ENCODE data around the gene AGTRAP.

Gene AGTRAP

GRCh38 chr1:11770011-11770410 is 34.1 kb downstream of the AGTRAP start:
- H2AK5ac ChIP-seq (ENCODE audit: low read length) = no peak overlapping the region
- H3K9ac ChIP-seq (ENCODE audit: low read length) = no peak overlapping the region

DNA sequence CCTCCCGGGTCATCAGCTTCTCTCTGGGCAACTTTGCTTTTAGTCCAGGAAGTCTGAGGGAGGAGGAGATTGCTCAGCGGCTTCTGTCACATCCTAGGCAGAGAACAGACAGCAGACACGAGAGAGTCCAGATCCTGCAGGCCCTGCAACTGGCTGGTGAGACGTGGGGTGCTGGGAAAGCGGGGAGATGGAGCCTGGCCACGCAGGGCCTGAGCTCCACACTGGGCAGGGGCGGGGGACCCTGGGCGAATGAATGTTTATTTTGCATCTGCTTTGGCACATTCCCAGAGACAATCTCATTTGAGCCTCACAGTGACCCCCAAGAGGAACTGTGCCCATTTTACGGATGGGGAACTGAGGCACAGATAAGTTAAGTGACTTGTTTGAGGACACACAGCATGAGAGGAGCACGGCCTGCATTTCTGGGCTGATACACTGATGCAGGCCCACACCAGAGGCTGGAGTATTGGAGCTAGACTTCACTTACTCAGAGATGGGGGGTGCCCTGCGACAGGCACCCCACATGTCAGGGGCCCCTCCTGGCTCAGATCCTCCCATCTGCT is 35.6 kb downstream of the AGTRAP start:
- H2AK5ac ChIP-seq (ENCODE audit: low read length) = no peak overlapping the region
- H3K18ac ChIP-seq (ENCODE audit: low read length) = no peak overlapping the region
- no peak overlapping the region for H3K4me2 ChIP-seq (ENCODE audit: low read length)
- H2AFZ ChIP-seq (ENCODE audit: insufficient read depth, low read length, poor library complexity) = no peak overlapping the region
- no peaks in the 10 kb centered on the region for H3K36me3 ChIP-seq (ENCODE audit: control insufficient read depth in 1 of 2, insufficient read depth in 2 of 2, low read length in 2 of 2)
- WGBS (ENCODE audit: extremely low coverage, insufficient coverage, insufficient read length) = no CpG with 5 or more reads among the region's 11 CpGs
- no peak overlapping the region for H3K4ac ChIP-seq (ENCODE audit: low read depth, low read length)
- H3K79me1 ChIP-seq (ENCODE audit: low read length) = no peaks in the 10 kb centered on the region
- no peak overlapping the region for H4K91ac ChIP-seq (ENCODE audit: low read depth, low read length)
- no peaks in the 10 kb centered on the region for H3K27me3 ChIP-seq (ENCODE audit: insufficient read depth, low read length)
- no peak overlapping the region for H3K27ac ChIP-seq (ENCODE audit: low read depth, low read length)
- H2BK120ac ChIP-seq (ENCODE audit: insufficient read depth, low read length, poor library complexity) = no peak overlapping the region
- no peak overlapping the region for H4K12ac ChIP-seq (ENCODE audit: low read depth, low read length)
- no peaks in the 10 kb centered on the region for H3K79me2 ChIP-seq (ENCODE audit: control insufficient read depth, insufficient read depth, low read length, poor library complexity)
- no peak overlapping the region for H4K8ac ChIP-seq (ENCODE audit: low read depth, low read length)
- H3K14ac ChIP-seq (ENCODE audit: low read length) = no peak overlapping the region
- H2BK5ac ChIP-seq (ENCODE audit: low read depth, low read length, poor library complexity) = no peak overlapping the region
- H3K9ac ChIP-seq (ENCODE audit: low read length) = no peak overlapping the region
- no peaks in the 10 kb centered on the region for H3K9me3 ChIP-seq (ENCODE audit: insufficient read depth, low read depth, low read length)
- H3K4me1 ChIP-seq (ENCODE audit: control insufficient read depth in 1 of 2, insufficient read depth in 2 of 2, low read length in 2 of 2) = no peaks in the 10 kb centered on the region
- H2BK12ac ChIP-seq (ENCODE audit: low read length) = no peak overlapping the region
- DNase-seq = no peak
- no peak overlapping the region for H3K4me3 ChIP-seq (ENCODE audit: low read depth, low read length)
- H3K23ac ChIP-seq (ENCODE audit: low read length) = no peak overlapping the region

More at GRCh38 chr1:11770011-11770410, 34.1 kb downstream of the AGTRAP start:
- H3K79me1 ChIP-seq (ENCODE audit: low read length) = no peaks in the 10 kb centered on the region
- H3K36me3 ChIP-seq (ENCODE audit: control insufficient read depth in 1 of 2, insufficient read depth in 2 of 2, low read length in 2 of 2) = no peaks in the 10 kb centered on the region
- no peak for DNase-seq
- no peaks in the 10 kb centered on the region for H3K79me2 ChIP-seq (ENCODE audit: control insufficient read depth, insufficient read depth, low read length, poor library complexity)
- H4K8ac ChIP-seq (ENCODE audit: low read depth, low read length) = no peak overlapping the region
- H3K4me3 ChIP-seq (ENCODE audit: low read depth, low read length) = no peak overlapping the region
- H3K4ac ChIP-seq (ENCODE audit: low read depth, low read length) = no peak overlapping the region
- H3K18ac ChIP-seq (ENCODE audit: low read length) = no peak overlapping the region
- H2AFZ ChIP-seq (ENCODE audit: insufficient read depth, low read length, poor library complexity) = no peak overlapping the region
- H3K4me1 ChIP-seq (ENCODE audit: control insufficient read depth in 1 of 2, insufficient read depth in 2 of 2, low read length in 2 of 2) = no peaks in the 10 kb centered on the region
- no peak overlapping the region for H4K12ac ChIP-seq (ENCODE audit: low read depth, low read length)
- no peak overlapping the region for H3K4me2 ChIP-seq (ENCODE audit: low read length)
- no peak overlapping the region for H2BK120ac ChIP-seq (ENCODE audit: insufficient read depth, low read length, poor library complexity)
- no peaks in the 10 kb centered on the region for H3K27me3 ChIP-seq (ENCODE audit: insufficient read depth, low read length)
- H2BK12ac ChIP-seq (ENCODE audit: low read length) = no peak overlapping the region
- H3K27ac ChIP-seq (ENCODE audit: low read depth, low read length) = no peak overlapping the region
- no peaks in the 10 kb centered on the region for H3K9me3 ChIP-seq (ENCODE audit: insufficient read depth, low read depth, low read length)
- H3K23ac ChIP-seq (ENCODE audit: low read length) = no peak overlapping the region
- H2BK5ac ChIP-seq (ENCODE audit: low read depth, low read length, poor library complexity) = no peak overlapping the region
- no peak overlapping the region for H4K91ac ChIP-seq (ENCODE audit: low read depth, low read length)
- no peak overlapping the region for H3K14ac ChIP-seq (ENCODE audit: low read length)

DNA sequence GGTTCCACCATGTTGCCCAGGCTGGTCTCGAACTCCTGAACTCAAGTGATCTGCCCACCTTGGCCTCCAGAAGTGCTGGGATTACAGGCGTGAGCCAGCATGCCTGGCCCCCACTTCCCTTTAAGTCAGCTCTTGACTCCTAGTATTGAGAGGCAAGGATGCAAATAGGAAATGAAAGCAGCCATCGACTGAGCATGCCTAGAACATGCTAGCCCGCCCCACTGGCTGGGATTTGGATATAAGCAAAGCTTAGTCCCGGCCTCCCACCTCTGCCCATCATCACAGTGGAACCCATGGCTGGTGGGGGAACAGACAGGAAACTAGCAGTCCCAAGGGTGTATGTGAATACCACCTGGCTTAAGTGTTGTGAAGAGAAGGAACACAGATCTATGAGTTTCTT is 36.5 kb downstream of the AGTRAP start:
- no peak for DNase-seq
- H2BK120ac ChIP-seq (ENCODE audit: insufficient read depth, low read length, poor library complexity) = no peak overlapping the region
- no peaks in the 10 kb centered on the region for H3K4me1 ChIP-seq (ENCODE audit: control insufficient read depth in 1 of 2, insufficient read depth in 2 of 2, low read length in 2 of 2)
- H3K4me3 ChIP-seq (ENCODE audit: low read depth, low read length) = no peak overlapping the region
- H3K9me3 ChIP-seq (ENCODE audit: insufficient read depth, low read depth, low read length) = no peaks in the 10 kb centered on the region
- no CpG with 5 or more reads among the region's 5 CpGs for WGBS (ENCODE audit: extremely low coverage, insufficient coverage, insufficient read length)
- no peaks in the 10 kb centered on the region for H3K79me2 ChIP-seq (ENCODE audit: control insufficient read depth, insufficient read depth, low read length, poor library complexity)
- H4K12ac ChIP-seq (ENCODE audit: low read depth, low read length) = no peak overlapping the region
- H3K36me3 ChIP-seq (ENCODE audit: control insufficient read depth in 1 of 2, insufficient read depth in 2 of 2, low read length in 2 of 2) = no peaks in the 10 kb centered on the region
- no peak overlapping the region for H4K91ac ChIP-seq (ENCODE audit: low read depth, low read length)
- no peak overlapping the region for H2AK5ac ChIP-seq (ENCODE audit: low read length)
- H3K18ac ChIP-seq (ENCODE audit: low read length) = no peak overlapping the region
- H2BK12ac ChIP-seq (ENCODE audit: low read length) = no peak overlapping the region
- no peak overlapping the region for H2AFZ ChIP-seq (ENCODE audit: insufficient read depth, low read length, poor library complexity)
- H3K79me1 ChIP-seq (ENCODE audit: low read length) = no peaks in the 10 kb centered on the region
- no peak overlapping the region for H2BK5ac ChIP-seq (ENCODE audit: low read depth, low read length, poor library complexity)
- H3K23ac ChIP-seq (ENCODE audit: low read length) = no peak overlapping the region
- H3K27me3 ChIP-seq (ENCODE audit: insufficient read depth, low read length) = no peaks in the 10 kb centered on the region
- H3K4ac ChIP-seq (ENCODE audit: low read depth, low read length) = no peak overlapping the region
- no peak overlapping the region for H3K27ac ChIP-seq (ENCODE audit: low read depth, low read length)
- no peak overlapping the region for H3K9ac ChIP-seq (ENCODE audit: low read length)
- H3K14ac ChIP-seq (ENCODE audit: low read length) = no peak overlapping the region
- H3K4me2 ChIP-seq (ENCODE audit: low read length) = no peak overlapping the region
- no peak overlapping the region for H4K8ac ChIP-seq (ENCODE audit: low read depth, low read length)

- Histone ChIP-seq H4K8ac (ENCODE audit: low read depth, low read length) (no peak overlapping the region), H3K23ac (ENCODE audit: low read length) (no peak overlapping the region), H3K36me3 (ENCODE audit: control insufficient read depth in 1 of 2, insufficient read depth in 2 of 2, low read length in 2 of 2) (no peaks in the 10 kb centered on the region), H3K27ac (ENCODE audit: low read depth, low read length) (no peak overlapping the region), H3K9me3 (ENCODE audit: insufficient read depth, low read depth, low read length) (peaks cover 2% of the 10 kb centered on the region), H2BK120ac (ENCODE audit: insufficient read depth, low read length, poor library complexity) (no peak overlapping the region), H3K18ac (ENCODE audit: low read length) (no peak overlapping the region), H2BK5ac (ENCODE audit: low read depth, low read length, poor library complexity) (no peak overlapping the region), H3K4me3 (ENCODE audit: low read depth, low read length) (no peak overlapping the region), H2AFZ (ENCODE audit: insufficient read depth, low read length, poor library complexity) (no peak overlapping the region), H3K4ac (ENCODE audit: low read depth, low read length) (no peak overlapping the region), H3K79me2 (ENCODE audit: control insufficient read depth, insufficient read depth, low read length, poor library complexity) (no peaks in the 10 kb centered on the region), H3K4me2 (ENCODE audit: low read length) (no peak overlapping the region), H3K14ac (ENCODE audit: low read length) (no peak overlapping the region), H3K27me3 (ENCODE audit: insufficient read depth, low read length) (no peaks in the 10 kb centered on the region), H3K9ac (ENCODE audit: low read length) (no peak overlapping the region), H3K4me1 (ENCODE audit: control insufficient read depth in 1 of 2, insufficient read depth in 2 of 2, low read length in 2 of 2) (no peaks in the 10 kb centered on the region), H3K79me1 (ENCODE audit: low read length) (no peaks in the 10 kb centered on the region), H4K91ac (ENCODE audit: low read depth, low read length) (no peak overlapping the region), H2AK5ac (ENCODE audit: low read length) (no peak overlapping the region), H2BK12ac (ENCODE audit: low read length) (no peak overlapping the region), H4K12ac (ENCODE audit: low read depth, low read length) (no peak overlapping the region)
- no CpG with 5 or more reads among the region's 9 CpGs for WGBS (ENCODE audit: extremely low coverage, insufficient coverage, insufficient read length)
- DNase-seq = no peak
Measured at GRCh38 chr1:11774753-11775152, 38.8 kb downstream of the AGTRAP start.
